SIG-M5 treated with dmso at 0.1 percent for 504 hours (cell line): ENCODE measurements around the gene RYR2.
A peak's percentile ranks its signal among the peaks of the same experiment; 100 is the strongest.

ENCODE experiments used
- DNase-seq: peaks from one replicate; lab custom pipeline; 2025; ENCODE audit not compliant: unreplicated experiment; lab: John Stamatoyannopoulos, UW

The RYR2 gene

DNA sequence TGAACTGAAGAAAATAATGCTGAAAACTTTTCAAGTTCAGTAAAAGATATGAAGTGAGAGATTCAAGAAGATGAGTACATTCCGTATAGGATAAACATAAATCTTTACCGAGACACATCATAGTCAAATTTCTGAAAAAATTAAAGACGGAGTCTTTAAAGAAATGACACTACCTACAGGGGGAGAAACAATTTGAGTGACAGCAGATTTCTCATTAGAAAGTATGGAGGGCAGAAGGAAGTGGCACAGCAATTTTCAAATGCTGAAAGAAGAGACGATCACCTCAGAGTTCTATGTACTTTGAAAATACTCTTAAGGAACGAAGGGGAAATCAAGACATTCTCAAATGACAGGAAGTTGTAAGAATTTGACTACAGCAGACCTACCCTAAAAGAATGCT lies 577.6 kb downstream of the RYR2 start:
- no peak for DNase-seq

DNA sequence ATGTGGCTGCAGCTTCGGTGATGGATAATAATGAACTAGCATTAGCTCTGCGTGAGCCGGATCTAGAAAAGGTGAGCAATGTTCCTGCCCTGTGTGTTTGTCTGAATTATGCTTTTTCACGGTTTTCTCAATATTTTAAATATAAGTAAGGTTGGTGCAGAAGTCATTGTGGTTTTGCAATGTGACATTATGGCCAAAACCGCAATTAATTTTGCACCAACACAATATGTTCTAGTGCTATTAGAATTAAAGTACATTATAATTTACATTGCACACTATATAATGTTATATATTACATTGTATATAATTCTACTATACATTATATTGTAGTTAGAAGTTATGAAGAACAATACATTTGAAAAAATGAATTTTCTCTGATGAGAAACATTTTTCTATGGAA lies 592.9 kb downstream of the RYR2 start:
- no peak for DNase-seq

DNA sequence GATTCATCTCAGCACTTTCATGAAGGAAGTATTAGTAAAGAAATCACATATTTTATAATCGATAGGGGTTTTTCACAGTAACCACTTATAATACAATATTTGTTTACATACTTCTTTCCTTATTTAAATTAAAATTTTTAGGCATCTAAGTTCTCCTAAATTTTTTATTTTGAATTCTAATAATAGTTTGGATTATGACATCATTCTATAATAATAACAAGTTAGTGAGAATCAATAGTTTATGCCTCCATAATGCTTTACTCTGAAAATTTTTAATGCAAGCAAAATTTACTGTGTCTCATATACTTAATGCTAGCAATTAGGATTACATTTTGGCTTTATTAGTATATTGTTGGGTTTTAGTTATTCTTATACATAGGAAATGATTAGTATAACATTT lies 596.6 kb downstream of the RYR2 start:
- DNase-seq: no peak

DNA sequence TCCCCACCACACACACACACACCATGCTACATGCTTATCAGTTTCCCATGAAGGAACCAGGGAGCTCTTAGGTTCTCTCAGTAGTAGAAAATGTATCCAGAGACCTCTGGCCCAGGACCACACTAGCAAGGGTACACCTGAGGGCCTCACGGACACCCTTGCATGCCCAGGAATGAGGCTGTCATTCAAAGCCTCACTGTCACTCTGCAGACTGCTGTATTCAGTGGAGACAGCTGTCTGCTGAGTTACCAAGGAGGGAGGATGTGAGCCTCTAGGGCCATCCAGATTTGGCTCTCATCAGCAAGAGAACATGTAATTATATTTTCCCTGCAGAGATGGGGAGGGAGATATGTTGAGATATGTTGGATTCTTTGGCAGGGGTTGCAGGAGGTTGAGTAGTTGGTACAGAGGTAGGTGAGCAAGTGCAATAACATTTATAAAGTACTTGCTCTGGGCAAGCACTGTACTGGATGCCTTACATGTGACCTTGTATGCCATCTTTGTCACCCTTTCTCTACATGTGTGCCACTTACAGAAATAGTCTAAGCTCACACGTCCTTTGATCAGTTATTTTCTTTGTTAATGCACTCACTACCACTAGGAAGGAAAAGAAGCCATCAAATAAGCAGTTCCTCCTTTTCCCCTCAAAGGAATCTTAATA lies 598.2 kb downstream of the RYR2 start:
- no peak for DNase-seq

DNA sequence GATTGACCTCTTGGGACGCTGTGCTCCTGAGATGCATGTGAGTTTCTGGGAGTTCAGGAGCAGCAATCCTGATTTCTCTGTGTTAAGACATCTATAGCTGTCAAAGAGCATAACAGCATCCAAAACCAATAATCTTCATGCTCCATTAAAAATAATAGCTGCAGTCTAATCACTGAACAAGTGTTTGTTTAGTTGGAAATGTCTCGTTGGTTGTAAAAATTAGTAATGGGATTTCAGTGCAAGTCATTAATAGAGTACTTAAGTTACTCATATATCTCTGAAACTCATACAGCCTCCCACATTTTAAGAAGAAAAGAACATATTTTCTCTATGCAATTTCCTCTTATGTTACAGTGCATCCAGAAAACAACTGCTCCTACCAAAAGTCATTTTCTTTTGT lies 599.0 kb downstream of the RYR2 start:
- no peak for DNase-seq

DNA sequence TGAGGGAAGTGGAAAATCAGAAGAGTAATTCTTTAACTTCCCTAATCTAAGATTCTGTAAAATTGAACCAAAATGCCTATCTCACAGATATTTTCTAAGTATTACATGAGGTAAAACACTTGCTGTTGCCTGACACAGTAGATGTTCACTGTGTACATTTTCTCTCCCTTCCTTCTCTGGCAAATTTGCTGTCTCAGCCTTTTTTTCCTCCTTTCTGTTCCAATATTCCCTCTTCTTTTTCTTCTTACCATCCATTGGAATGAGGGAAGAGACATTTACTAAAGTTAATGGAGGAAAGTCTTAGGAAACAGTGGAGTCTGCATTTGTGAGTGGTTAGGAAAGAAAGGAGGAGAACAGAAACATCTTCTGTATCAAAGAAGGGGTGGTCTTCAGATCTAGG lies 608.8 kb downstream of the RYR2 start:
- DNase-seq: no peak

DNA sequence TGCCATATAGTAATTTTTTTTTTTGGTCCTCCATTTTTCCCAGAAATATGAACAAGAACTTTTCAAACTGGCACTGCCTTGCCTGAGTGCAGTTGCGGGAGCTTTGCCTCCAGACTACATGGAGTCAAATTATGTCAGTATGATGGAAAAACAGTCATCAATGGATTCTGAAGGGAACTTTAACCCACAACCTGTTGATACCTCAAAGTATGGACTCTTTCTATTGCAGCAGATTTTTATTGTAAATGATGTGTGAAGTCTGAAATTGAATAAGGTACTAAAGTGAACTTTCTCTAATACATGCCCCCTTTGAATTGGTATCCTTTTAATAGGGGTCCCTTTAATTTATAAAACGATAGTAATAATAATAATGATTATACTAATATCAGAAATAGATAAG lies 613.8 kb downstream of the RYR2 start:
- DNase-seq: no peak

DNA sequence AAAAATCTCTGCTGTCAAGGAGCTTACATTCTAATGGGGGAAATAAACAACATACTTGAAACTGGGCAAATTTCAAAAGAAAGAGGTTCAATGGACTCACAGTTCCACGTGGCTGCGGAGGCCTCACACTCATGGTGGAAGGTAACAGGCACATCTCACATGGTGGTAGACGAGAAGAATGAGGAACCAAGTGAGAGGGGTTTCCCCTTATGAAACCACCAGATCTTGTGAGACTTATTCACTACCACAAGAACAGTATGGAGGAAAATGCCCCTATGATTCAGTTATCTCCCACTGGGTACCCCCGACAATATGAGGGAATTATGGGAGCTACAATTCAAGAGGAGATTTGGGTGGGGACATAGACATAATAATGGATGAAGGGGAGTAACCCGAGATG lies 622.4 kb downstream of the RYR2 start:
- no peak for DNase-seq

DNA sequence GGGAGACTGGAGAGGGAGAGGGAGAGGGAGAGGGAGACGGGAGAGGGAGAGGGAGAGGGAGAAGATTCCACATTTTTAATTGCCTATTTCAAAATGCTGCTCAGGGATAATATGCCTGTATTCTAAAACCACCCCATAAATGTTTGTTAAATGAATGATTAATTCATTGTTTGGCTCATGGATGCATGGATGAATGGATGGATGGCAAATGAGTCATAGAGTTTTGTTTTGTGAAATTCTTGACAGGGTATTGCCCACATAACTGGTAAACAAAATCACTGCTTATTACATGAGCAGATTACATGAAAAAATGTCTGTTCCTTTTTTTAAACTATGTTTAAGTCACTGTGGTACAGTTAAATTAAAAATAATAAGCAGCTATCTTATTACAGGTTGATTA lies 628.3 kb downstream of the RYR2 start:
- DNase-seq: no peak

DNA sequence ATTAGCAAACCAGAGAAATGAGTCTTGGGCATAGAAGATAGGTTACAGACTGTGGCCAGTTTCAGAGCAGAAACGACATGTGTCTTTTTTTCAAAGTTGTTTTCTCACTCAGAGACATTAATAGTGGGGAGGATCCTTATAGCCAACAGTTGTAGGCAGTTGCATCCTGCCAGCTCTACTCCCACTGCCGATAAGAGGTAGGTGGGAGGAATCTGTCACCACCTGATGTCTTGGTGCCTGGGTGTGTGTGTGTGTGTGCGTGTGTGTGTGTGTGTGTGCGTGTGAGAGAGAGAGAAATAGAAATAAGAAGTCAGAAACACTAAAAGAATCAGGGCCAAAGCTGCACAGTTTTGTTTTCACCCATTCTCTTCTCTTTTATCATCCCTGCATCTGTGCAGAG lies 629.3 kb downstream of the RYR2 start:
- no peak for DNase-seq

DNA sequence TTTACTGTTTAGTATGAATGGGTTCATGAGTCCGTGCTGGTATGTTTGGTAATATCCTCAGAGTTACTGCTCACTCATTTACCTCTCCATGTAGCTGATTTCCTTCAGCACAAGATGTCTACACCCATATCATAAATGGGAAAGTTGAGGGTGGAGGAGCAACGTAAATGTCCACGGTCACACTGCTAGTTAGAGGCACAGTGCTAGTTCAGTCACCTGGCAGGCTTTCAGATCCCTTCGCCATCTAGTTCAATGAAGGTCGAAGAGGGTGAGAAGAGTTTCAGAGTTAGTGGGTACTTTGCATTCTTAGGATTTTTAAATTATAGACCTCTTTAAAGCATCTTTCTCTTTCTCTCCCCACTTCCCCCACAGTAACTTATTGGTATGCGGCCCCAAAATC lies 630.0 kb downstream of the RYR2 start:
- no peak for DNase-seq

DNA sequence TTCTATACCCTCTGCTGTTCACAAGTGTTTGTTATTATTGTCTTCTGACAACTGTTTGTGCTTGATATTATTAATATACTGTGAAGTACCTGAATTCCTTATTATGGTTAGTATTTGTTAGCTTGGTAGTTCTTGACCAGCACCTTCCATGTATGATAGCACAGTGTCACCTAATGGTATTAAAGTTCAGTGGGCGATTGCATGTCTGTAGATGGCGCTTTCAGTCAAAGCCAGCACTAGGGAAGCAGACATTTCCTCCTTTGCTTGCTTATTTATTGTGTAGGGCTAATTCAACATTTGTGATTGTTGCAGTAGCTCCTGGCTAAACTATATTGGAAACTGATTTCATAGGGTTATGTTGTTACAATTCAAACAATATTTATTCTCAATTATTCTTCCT lies 630.8 kb downstream of the RYR2 start:
- peak; percentile 8 for DNase-seq

DNA sequence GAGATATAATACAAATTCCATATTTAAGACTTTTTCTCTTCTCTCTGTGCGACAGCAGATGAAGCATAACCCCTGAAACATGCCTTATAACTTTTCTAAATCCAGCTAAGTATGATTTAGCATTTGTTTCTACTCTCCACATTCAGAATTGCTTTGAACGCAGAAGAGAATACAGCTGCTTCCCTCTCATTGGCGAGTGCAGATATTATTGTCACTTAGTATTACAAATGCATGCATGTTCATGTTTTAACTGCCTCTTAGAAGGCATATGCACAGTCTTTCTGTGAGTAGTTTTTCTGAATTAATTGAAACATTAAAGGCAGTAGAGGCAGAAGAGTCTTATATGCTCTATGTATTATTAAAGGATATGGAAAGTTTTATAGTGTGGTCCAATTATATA lies 631.6 kb downstream of the RYR2 start:
- DNase-seq: no peak

DNA sequence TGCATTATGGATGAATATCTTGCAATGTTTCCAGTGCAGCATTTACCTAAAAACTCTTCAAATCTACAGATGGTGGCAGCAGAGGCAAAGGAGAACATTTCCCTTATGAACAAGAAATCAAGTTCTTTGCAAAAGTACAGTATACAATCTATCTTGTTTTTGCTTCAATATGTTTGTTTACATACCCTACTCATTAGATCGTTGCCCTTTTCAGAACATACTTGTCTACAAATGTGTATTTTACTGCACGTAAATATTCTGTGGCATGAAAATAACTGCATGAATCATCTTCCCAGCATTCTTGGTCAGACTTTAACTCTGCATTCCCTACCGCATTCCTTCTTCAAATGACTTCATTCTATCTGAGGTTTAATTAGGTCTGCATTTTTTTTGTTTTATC lies 636.0 kb downstream of the RYR2 start:
- DNase-seq: no peak

DNA sequence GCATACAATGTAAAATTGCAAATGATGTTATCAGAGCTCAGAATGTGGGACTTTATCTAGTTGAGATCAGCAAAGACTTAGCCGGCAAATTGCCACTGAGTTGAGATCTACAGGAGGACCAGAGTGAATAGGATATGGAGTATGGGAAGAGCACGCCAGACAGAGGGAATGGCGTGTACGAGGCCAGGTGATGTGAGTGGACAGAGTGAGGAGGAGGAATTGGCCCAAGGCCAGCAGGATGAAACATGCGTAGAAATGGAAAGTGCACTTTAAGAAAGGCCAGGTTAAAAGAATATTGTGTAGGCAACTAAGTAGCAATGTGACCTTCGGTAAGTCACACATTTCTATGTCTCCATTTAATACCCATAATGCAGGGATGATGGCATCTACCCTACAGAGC lies 637.7 kb downstream of the RYR2 start:
- DNase-seq: no peak

DNA sequence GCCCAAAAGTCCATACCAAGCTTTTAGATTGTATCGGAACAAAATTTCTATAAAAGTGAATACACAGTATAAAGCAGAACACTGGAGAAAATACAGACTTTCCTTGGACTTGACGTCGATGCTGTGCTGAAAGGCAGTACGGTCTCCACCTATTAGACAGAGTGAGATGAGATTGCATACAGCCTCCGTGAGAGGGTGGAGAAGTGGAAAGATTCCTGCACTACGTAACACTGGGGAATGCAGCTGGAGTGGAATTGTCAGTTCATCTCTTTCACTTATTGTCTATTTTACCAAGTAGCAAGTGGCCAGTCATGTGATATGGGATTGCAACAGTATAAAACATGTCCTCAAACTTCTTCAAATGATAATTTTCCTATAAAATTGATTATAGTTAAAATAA lies 639.2 kb downstream of the RYR2 start:
- DNase-seq: no peak

DNA sequence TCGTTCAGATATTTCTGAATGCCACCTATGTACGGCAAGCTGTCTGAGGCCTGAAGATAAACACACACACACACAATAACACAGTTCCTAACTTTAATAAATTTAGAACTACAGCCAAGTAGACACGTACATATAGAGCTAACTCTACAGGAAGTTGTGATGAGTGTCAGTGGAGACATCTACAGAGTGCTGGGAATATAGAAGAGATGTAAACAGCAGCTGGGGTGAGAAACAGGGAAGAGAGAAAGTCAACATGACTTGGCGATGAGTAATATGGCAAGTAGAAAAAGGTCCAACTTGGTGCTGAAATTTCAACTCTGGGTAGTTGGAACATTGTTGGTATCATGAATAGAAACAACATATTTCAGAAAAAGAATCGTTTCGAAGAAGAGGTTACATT lies 642.3 kb downstream of the RYR2 start:
- no peak for DNase-seq

DNA sequence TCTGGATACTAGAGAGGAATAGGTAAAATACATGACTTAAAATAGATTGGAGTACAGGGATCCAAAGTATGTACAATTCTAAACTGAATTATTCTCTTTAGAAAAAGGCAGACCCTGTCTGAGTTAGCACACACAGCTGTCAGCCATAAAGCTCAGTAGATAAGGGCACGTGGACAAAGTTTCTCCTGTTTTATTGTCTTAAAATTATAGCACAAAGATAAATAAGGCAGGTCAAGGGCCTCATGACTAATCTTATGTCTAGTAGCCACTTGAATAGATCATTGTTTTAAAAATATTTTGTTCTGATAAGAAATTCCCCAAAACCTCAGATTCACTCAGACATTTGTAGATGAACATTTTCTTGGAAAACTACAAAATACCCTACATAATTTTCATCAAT lies 643.6 kb downstream of the RYR2 start:
- DNase-seq: no peak

DNA sequence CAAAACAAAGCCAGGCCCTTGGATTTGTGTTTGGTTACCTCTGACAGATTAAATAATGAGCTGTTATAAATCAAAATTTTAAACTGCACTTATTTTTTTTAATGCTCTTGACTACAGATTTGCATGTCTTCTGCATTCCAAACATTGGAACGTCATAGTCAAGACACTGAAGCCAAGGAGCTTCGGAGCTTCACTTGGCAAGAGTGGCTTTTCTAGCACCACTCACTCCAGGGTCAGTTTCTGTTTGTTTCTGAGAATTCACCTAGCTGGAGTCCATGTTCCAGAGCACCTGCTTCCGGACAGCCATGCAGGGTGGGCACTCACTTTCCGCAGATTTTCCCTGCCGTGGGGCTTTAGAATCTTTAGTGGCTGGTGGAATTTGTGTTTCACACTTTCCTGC lies 645.8 kb downstream of the RYR2 start:
- DNase-seq: no peak

DNA sequence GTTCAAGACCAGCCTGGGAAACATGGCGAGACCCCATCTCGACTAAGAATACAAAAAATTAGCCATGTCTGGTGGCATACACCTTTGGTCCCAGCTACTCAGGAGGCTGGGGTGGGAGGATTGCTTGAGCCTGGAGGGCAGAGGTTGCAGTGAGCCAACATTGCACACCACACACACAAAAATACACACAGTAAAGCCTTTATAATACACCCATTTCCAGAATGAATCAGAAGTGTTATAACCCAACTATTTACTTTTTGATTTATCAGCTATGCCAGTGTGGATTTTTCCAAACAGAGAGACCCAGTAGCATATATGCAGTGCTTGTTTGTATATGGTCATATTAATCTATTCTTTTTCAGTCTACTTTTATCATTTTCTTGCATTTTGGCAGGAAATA lies 648.7 kb downstream of the RYR2 start:
- no peak for DNase-seq

DNA sequence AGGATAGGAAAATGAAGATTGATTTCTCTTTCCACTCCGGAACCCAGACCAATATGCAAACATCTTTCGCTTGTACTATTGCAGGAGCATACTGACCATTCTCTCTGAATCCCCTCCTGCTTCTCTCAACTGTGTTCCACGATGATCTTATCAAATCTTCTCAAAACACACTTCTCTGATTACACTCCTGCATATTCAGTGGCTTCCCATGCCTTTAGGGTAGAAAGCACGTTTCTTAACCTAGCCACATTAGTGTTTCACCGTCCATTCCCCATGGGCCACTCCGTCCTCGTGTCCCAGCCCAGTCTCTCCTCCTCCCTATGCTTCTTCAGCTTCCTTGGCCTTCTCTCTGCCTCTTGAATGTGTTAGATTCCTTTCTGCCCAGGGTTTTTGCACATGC lies 650.3 kb downstream of the RYR2 start:
- DNase-seq: no peak

DNA sequence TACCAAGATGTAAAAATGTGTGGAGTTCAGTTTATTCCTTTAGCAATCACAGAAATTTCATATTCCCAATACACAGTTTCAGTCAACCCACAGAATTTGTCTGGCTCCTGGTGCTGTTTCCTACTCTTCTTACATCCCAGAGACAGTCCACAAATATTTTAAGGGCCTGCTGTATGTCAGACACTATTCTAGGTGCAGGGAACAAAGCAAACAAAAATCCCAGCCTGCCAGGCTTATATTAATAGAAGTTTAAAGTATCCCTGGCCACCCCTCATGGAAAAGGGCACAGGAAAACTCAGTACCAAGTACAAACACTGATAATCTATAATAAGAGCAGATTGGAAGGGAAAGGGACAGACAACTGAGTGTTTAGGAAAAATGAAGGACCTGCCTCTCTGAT lies 653.9 kb downstream of the RYR2 start:
- no peak for DNase-seq

DNA sequence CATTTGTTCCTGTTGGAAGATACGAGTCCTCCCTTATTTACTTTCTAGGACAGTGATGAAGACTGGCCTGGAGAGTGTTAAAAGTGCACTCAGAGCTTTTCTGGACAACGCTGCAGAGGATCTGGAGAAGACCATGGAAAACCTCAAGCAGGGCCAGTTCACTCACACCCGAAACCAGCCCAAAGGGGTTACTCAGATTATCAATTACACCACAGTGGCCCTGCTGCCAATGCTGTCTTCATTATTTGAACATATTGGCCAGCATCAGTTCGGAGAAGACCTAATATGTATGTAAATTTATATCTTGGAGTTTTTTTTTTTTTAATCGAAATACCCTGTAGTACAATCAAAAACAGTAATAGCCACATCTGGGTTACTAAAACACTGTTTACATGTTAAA lies 658.2 kb downstream of the RYR2 start:
- DNase-seq: no peak

DNA sequence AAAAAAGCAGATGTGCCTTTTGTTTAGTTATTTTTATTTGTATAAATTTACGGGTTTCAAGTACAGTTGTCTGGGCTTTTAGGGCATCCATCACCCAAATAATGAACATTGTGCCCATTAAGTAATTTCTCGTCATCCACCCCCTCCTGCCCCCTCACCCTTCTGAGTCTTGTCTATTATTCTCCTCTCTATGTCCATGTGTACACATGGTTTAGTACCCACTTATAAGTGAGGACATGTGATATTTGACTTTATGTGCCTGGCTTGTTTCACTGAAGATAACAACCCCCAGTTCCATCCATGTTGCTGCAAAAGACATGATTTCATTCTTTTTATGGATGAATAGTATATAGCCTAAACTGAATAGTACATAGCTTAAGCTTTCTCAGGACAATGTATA lies 659.5 kb downstream of the RYR2 start:
- no peak for DNase-seq
